Stimulated activated CD4-positive, alpha-beta T cell treated with anti-CD3 and anti-CD28 coated beads, Interleukin-12 subunit alpha, Interleukin-12 subunit beta, amount 100 ng/mL, for 48 hours (primary cell): ENCODE measurements around the gene ANKRD39.
"Not testable (repeated sequence)": the region's sequence is repeated elsewhere in the genome, so short reads cannot be mapped to it uniquely, and the experiment has no call there.

Experiments
- DNase-seq, 3 donors: peaks; one replicate each; pipeline ENCODE4 v3.0.0-alpha.2; 2020; ENCODE audit warnings: low read depth in 2 of 3, low spot score in 1 of 3

ANKRD39 gene

DNA sequence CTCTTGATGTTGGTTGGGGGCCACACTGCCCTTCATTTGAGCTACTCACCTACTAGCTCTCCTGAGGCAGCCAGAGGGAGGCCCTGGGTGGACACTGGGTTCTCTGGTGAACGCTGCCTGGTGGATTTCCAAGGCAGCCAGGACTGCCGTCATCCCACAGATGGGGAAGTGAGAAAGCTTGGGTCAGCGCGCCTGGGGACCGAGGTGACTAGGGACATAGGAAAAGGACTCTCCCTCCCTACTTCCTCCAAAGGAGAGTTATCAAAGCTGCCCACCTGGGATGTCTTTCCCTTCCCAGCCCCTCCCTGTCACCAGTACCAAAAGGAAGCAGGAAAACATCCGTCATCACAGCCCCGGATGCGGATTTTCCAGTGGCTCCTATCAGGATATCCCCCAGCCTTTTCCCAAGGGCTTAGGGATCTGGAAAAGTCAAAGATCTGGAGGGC is 15.9 kb upstream of the ANKRD39 start:
- no peak for DNase-seq

DNA sequence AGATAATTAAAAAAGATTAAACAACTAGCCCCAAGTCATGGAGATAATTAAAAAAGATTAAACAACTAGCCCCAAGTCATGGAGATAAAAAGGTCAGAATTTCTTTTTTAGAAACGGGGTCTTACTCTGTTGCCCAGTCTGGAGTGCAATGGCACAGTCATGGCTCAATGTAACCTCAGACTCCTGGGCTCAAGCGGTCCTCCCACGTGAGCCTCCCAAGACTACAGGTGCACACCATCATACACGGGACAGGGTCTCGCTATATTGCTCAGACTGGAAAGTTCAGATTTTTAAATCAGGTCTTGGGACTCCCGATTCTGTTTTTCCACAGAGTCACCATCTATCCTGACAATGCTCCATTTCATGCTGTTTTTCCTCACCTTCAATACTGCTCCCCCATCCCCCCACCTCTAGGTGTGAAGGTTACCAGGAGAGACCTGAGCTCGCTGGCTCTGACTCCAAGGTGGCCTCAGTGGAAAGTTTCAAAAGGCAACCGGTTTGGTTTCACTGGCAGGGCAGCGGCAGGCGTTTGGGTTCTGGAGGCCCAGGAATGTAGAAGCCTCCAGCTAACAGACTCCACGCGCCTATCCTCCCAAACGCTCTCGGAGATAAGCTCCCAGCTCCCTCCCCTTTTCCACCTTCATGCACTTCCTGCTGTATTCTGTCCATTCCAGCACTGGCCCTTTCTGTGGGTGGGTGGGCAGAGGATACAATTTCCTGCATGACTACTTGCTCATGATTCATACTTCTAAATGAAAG is 15.0 kb upstream of the ANKRD39 start:
- no peak for DNase-seq

DNA sequence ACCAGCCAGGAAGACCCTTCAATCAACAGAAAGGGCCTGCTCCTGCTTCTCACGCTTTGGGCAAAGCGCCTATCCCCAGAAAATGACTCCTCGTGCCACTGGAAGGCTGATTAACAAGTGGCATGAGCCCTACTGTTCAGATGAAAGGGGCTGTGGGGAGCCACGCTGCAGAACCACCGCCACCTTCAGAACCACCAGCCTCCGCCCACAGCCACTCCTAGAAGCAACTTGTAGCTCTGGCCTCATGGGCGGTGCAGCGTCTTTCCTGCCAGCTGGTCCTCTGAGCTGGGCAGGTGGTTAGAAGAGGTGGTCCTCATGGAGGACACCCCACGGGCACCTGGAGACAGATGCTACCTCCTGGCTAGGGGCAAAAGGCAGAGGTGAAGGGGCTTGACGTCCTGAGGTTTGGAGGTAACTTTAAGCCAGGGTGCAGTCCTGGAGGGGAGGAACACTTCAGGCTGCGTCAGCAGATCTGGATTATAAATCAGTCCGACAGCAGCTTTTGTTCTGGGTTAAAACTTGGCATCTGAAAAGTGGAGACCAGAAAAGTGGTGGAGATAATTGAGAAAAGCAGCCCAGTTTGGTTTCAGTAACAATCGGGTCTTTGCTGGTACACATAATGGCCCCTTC is 12.9 kb upstream of the ANKRD39 start:
- no peak for DNase-seq

DNA sequence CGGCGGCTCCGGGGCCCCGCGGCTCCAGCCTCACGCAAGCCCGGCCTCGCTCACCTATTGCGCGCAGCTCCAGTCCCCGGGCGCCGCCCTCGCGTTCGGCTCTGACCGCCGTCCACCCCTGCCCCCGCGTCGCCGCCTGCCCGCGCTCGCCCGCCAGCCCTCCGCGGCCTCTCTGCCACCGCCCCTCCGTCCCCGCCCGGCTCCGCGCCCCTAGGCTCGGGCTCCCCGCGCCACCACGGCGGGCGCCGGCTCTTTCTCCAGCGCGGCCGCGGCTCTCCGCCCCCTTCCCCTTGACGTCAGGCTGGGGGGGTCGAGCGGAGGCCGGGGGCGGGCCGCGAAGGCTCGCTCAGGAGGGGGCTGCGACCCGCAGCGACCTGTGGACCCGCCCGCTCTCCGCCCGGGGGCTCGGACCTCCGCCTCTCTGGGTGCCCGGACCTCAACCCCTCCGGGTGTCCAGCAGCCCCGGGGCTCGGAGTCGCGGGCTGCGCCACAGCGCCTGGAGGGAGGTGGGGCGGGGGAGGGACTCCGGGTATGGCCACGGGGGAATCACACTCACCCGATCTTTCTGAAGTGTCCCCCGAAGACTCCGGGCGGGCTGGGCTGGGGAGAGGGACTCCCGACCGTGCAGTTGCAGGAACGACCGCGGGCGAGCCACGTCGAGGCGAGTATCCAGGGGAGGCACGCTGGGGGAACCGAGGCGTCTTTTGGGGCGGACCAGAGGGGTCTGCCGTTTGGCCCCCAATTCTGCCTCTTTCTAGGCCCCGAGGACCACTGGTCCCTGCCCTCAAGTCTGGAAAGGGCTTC is 12.2 kb upstream of the ANKRD39 start, which contains the start of gene SEMA4C:
TSS of gene SEMA4C (minus strand) at position 259 of the 804 bp plus-strand sequence. CDS start 2,194 bp downstream, outside the sequence.
- DNase-seq = peak in 1 of 3 donors; percentile 35

DNA sequence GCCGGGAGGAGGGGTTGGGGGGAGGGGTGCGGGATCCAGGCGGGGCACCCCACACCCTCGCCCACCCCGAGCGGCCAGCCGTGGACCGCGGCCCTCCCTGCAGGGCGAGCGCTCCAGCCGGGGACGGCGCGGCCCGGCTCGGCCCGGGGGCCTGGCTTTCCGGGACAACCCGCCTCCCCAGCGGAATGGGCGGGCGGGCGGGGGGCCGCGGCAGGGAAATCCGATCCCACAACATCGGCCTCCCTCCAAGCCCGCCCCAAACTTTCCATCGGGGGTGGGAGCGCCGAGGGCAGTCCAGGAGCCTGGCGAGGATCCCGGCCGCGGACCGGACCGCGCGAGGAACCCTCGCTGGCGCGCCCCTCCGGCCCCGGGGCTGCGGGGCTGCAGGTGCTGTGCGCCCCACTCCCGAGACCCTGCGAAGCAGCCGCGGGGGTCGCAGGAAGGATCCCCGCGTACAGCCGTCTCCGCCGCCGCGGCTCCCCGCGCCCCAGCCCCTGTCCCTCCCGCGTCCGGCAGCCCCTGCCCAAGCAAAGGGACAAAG is 11.5 kb upstream of the ANKRD39 start:
- no peak for DNase-seq

DNA sequence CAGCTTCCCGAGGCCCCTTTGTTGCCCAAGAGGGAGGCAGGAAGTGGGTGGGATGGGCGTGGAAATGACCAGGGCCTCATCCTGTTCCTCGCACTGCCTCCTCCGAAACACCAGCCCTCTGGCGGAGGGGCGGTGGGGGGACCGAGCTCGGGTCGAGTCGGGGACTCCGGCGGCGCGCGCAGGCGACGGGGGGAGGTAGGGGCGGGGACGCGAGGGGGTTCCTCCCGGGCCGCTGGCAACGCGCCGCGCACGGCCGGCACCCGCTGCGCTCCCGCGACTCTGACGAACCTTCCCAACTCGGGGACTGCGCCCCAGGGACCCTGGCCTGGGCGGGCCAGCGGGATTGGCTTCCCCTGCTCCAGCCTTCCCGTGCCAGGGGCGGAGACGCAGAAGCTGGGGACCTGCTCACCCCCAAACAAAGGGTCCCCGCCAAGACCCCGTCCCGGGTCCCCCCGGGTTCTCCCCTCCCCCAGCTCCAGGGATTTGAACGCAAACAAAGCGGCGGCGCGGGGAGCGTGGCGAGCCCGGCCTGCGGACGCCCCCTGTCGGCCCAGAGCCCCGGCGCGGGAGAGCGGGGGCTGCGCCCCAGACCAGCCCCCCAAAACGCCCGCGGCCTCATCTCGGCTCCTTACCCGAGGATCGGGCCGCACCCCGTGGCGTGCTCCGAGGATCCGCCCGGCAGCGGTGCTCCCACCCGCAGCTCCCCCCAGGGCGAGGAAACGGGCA is 10.9 kb upstream of the ANKRD39 start:
- peak in 2 of 3 donors; percentile 38 to 59 for DNase-seq

DNA sequence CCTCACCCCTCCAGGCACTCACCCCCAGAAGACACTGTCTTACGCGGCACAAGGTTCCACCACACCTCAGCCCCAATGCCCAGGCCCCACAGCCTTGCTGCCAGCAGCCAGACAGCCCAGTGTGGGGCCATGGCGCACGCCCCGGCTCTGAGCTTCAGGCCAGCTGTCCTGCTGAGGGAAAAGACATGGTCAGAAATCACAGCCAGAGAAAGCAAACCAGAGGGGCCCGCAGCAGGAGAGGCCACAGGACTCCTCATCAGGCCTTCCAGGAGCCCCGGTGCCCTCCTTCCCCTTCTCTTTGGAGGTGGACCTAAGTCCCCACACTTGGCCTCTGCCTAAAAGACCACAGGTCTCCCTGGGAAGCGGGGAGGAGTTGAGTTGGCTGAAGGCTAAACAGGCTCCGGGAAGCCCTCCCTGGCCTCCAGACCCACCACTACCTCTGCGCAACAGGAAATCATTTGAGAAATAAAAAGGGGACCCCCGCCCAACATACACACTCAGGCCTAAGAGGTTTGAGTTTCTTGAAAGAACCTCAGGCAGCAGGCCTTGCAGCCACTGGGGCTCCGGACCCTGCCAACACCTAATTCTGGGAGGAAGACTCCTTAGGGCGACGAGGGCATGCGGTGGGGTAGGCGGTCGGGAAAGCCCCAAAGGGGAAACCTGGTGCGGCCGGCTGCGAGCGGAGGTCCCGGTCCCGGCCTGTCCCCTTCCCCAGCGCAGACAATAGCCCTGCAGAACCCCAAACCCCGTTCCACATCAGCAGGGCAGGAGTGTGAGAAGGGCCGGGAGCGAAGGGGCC is 10.1 kb upstream of the ANKRD39 start:
- DNase-seq = no peak

DNA sequence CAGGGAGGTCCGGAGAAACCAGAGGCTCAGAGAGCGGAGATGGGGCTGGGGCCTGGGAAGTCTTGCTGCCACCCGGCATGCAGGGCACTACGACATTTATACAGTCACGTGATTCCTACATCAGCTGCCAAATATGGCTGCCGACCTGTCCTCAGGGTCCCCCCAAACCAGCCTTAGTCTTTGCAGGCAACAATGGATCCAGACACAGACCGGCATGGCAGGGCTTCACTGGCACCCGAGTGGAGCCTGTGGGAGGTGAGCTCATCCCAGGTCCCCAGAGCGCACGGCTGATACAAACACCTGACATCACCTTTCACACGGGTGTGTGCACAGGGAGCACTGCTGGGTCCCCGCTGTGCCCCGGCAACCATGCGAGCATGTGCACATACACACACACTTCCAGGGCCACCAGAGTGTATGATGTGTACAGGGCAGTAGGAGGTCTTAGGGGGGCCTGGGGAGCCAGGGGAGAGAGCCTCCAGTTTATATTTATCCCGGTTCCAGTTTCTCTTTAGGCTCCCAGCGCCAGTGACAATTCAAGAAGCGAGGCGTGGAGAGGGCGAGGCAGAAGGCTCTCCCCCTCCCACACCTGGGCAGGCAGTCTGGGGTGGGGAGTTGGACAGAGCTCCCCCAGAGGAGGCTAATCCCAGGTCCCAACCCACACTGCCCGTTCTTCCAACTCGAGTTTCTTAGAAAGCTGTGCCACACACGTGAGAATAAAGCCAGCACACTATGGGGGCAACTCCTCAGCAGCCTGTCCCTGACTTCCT is 9.4 kb upstream of the ANKRD39 start:
- no peak for DNase-seq

DNA sequence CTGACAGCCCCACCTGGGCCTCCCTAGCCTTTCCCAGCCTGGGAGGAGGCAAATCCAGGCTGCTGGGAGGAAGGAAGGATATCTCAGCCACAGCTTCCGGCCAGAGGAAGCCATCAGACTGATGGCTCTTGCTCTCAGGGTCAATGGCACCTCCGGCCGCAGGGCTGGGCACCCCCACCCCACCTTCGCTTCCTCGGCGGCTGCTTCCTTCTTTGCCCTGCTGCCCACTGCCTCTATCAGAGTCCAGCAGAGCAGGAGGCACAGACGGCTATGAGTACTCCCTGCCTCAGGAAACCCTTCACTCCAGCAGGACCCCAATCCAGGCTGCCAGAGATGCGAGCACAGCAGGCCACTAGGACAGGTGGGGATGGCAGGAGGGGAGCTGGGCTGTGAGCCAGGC is 8.8 kb upstream of the ANKRD39 start:
- DNase-seq = no peak

DNA sequence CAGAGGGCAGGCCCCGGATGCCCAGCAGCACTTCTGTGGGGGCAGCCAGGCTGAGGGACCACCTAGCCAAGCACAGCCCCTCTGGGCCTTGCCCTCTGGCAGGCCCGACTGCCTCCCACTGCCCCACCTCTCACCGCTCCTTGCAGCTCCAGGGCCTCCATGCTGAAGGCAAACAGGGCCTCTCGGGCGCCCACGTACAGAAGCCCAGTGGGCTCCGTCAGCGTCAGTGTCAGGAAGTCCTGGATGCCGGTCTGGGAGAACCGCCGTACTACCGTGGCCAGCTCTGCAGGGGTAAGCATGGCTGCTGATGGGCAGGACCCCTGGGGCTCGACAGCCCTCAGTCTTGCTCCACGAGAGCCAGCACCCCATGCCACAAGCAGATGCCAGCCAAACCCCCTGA is 8.3 kb upstream of the ANKRD39 start:
- DNase-seq = no peak

DNA sequence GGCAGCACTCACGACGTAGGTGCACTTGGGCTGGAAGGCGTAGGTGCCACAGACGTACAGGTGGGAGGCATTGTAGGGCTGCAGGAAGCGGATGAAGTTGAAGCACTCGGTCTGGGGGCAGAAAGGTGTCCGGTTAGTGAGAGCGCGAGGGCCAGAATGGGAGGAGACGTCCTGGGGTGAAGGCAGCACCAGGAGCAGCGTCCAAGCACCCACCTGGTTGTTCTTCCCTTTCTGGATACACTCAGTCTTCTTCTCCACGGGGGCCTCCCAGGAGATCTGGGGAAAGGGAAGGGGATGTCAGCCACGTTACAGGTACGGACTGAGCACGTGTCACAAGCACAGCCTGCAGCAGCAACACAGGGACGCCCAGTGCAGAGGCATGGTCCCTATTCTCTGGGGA is 7.8 kb upstream of the ANKRD39 start:
- no peak for DNase-seq

DNA sequence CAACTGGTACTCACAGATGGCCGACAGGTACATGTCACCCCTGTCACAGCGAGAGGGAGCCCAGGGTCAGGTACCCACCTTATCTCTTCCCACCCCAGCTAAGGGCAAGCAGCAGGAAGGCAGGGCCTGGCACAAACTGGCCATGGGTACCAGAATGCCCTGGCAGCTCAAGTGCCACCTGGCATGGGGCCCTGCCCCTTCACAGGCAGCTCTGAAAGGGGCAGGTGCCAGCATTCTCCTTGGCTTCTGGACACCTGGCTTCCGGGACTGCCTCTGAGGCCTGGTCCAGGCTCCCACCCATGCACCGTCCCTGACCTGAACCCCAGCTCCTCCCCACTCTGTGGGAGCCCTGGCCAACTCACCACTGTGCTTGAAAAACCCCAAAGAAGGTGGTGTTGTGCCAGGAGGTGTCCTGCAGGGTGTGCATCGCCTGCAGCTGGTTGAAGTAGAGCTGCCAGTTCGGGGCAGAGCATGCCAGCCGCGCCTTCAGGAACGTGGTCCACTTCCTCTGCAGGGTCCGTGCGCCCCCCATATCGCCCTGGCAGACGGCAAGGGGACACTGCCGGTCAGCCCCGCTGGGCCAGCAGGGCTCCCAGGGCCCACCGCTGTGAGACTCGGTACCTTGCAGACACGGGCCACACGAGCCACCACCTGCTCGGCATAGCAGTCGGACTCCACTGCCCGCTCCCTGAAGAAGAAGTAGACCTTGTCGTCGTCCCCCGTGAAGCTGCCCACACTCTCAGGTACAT is 6.7 kb upstream of the ANKRD39 start:
- DNase-seq = no peak

DNA sequence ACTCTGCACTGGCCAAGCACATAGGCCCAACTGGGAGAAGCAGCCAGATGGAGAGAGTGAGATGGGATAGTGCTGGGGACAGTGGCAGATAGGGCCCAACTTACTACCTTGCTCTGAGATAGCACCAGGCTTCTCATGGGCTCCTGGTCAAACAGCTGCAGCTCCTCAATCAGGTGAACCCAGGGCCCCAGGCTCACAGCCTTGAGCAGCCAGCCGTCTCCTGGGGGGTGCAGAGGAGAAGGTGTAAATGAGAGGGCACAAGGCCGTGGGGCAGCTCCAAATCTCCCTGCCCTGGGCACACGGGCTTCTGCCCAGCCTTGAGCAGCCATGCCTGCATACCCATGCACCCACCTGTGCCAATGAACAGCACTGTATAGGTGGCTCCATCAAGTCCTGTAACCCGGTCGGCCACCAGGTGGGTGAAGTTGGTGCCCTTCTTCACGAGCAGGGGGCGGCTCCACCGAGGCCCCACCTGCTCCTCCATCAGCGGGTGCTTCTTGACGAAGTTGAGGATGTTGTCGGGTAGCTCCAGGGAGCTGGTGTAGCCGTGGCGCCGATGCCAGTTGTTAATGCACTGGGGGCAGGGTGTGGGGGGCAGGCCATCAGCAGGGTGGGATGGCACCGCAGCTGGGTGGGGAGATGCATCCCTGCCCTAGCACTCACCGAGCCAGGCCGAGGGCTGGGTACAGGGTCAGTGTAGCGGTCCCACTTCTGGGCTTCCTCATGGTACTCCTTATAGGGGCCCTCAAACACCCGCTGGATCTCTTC is 5.9 kb upstream of the ANKRD39 start:
- DNase-seq = no peak

DNA sequence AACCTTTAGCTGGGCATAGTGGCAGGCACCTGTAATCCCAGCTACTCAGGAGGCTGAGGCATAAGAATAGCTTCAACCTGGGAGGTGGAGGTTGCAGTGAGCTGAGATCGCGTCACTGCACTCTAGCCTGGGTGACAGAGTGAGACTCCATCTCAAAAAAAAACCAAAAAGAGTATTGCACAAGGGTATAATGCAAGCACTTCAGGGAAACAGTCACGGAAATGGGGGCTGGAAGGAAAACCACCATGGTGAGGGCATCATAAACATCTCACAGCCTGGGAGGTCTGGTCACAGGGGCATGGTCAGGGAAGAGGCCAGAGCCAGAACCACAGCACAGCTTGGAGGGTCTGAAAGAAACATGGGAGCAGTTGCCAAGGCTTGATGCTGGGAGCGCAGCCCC is 5.2 kb upstream of the ANKRD39 start:
- DNase-seq = not testable (repeated sequence)

DNA sequence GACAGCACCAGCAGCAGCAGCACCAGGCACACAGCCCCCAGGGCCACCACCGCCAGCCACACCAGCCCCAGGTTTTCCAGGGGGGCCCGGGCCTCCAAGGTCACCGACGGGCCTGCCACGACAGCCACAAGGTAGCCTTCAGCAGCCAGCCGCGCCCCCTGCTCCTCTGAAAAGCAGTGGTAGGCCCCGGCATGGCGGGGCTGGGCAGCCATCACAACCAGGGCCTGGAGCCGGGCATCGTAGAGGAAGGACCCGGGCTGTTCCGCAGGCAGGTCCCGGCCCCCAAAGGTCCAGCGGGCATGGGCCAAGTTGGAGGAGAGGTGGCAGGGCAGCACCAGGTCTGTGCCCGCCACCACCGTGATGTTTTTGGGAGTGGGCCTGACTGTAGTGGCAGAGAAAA is 3.3 kb upstream of the ANKRD39 start:
- no peak for DNase-seq

DNA sequence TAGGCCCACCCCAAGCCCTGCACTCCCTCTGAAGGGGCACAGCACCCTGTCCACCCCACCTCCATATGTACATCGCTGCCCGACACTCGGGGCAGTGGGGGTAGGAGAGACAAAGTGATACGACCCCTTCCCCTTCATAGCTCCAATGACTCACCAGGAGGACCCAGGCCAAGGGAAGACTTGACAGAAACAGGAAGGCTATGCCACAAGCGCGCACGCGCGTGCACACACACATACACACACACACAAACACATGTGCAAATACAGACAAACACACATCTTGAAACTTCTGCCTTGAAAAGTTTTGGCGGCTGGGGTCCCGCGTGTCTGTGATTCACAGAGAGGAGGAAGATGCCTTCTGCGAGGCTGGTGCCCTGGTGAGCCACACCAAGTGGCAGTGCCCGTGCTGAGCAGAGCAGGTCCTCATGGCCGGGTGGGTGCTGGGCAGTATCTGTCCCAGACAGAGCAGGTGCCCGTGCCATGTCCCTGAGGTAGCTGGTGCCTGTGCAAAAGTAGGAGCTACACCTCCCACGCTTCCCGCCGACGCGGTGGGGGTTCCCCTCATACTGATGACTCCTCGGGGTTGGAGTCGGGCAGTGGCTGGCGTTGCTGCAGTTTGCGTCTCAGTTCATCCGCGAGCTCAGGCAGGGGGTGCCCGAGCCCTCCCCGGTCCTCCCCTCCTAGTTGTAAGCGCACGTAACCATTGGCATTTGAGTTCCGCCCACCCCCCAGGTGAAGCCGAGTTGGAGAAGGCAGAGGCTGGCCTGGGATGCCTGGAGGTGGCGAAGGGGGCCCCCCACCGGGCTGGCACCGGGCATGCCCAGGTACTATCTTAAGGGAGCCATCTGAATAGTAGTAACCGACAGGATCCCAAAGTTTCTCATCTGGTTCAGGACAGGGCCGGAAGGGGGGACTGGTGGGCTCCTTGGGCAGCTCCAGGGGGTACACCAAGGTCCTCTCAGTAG is 2.5 kb upstream of the ANKRD39 start:
- no peak for DNase-seq

DNA sequence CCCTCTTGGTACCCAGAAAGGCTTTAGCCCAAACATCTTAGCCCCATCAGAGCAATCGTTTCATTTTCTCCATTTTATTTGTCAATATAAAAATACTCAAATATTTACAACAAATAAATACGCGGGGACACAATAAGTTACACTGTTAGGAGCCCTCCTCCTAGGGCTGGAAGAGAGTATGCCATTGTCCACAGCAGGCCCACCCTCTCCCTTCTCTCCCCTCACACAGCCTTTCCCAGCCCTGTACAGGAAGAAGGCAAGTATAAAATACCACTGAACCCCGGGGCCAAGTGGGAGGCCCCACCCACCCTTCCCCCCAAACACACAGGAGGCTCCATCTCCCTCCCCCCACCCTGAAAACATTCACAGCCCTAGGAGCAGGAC is 1.9 kb upstream of the ANKRD39 start:
- no peak for DNase-seq
